AG08396 (cell line): ENCODE results near the gene TSC22D3.
"Not testable (repeated sequence)": the region's sequence is repeated elsewhere in the genome, so short reads cannot be mapped to it uniquely, and the experiment has no call there.

Source experiments
- DNase-seq: peaks from one replicate; pipeline ENCODE4 v3.0.0; 2012; ENCODE audit warnings: low spot score, mixed read lengths

The TSC22D3 gene

DNA sequence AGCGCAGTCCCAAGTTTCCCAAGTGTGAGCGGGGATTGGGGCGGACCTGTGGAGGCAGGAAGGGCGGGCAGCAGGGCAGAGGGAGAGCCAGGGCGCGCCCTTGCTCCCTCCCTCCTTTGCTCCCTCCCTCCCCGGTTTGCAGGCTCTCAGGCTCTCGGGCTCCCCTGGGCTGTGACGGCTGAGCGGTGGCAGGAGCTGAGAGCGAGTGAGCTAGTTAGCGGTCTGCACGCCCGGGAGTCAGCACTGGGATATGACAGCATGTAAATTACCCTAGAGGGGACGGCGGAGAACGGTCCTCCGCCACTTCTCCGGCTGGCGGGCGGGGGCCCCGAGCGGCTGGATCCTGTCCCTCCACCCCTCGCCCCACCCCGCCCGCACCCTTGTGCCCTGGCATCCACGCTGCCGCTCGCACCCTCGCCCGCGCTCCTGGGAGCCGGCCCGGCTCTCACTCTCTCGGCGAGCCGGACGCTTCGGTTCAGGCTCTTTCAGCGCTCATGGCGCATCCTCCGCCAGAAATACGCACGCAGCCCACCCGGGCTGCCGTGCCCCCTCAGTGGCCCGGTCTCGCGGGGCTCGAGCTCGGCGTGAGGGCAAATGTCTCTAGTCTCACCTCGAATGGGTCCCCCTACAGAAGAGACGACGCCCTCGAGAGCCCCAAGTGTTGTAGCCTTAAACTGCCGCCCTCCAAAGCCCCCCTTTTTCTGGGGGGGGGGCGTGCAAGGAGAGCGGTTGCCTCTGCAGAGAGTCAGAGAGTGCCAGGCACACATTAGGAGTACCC lies at the start of gene TSC22D3:
TSS of gene TSC22D3 (minus strand) at position 54 of the 778 bp plus-strand sequence. CDS start 368 bp downstream, outside the sequence.
- DNase-seq: peak; percentile 73

- peak; percentile 49 for DNase-seq
Observed at GRCh38 chrX:107823456-107823855, 47.9 kb upstream of the TSC22D3 start.

DNA sequence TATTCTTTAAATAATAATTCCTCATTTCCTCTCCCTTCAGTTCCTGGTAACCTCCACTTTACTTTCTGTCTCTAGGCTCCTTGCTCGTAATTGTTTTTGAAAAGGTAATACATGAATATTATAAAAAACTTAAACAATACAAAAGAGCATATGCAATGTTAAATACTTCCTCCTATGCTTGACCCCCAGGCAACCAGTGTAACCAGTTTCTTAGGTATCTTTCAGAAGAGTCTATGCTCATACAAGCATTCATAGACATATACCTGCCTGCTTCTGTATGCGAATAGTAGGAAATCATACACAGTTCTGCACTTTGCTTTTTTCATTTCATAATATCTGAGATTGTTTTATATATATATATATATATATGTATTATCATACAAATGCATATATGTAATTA lies 47.5 kb upstream of the TSC22D3 start:
- no peak for DNase-seq

DNA sequence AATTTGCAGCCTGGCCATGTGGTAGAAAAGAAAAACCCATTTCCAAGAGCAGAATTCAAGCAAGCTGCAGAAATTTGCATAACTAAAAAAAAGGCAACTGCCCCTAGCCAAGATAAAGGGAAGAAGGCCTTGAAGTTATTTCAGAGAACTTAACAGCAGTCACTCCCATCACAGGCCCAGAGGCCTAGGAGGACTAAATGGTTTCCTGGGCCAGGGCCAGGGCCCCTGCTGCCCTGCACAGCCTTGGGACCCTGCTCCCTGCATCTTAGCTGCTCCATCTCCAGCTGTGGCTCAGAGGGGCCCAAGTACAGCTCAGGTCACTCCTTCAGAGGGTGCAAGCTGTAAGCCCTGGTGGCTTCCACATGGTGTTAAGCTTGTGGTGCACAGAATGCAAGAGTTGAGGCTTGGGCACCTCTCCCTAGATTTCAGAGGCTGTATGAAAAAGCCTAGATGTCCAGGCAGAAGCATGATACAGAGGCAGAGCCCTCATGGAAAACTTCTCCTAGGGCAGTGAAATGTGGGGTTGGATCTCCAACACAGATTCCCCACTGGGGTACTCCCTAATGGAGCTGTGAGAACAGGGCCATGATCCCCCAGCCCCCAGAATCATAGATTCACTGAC lies 43.4 kb upstream of the TSC22D3 start:
- DNase-seq: no peak

DNA sequence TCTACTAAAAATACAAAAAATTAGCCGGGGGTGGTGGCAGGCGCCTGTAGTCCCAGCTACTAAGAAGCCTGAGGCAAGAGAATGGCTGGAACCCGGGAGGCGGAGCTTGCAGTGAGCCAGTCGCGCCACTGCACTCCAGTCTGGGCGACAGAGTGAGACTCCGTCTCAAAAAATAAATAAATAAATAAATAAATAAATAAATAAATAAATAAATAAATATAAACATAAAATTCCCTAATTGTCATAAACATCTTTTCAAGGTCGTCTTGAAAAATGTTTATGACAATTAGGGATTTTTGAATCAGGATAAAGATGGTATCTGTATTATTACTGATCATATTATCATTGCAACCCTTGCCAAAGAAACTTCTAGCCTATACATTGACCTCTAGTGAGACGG lies 34.5 kb upstream of the TSC22D3 start:
- not testable (repeated sequence) for DNase-seq

GRCh38 chrX:107805179-107805578 lies 29.6 kb upstream of the TSC22D3 start:
- DNase-seq: no peak

DNA sequence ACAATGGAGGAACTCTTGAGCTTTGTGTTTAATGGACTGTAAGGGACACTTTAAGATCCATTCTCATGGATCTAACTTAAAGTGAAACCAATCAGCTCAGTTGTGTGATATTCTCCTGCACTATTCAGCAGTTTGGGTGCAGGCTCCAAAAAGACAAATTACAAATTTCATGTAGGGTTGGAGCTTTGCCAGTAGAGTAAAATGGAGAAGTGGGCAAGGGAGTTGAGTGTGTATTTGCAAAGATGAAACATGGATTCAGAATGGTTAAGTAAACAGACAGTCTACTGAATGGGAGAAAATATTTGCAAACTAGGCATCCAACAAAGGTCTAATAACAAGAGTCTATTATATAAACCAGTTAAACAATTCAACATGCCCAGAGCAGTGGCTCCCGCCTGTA lies 28.8 kb upstream of the TSC22D3 start:
- no peak for DNase-seq

DNA sequence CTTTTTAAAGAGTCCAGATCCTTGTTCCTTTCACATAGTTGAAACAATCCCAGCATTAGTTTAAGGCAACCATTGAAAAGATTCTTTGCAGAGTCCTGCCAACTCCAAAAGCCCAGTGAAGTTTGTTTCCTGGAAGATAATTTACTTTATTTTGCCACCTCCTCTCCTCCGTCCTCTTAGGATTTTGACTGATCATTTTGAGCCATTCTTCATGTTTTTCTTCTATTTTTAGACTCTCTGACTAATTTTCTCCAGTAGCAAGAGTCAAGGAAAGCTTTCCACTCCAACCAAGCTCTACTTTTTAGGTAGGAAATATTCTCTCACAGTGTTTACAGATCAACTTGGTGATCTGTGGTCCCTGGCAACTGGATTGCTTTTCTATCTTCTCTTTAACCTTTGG lies 12.2 kb upstream of the TSC22D3 start:
- DNase-seq: no peak

- no peak for DNase-seq
Observed at GRCh38 chrX:107780525-107780924, 4.9 kb upstream of the TSC22D3 start.

DNA sequence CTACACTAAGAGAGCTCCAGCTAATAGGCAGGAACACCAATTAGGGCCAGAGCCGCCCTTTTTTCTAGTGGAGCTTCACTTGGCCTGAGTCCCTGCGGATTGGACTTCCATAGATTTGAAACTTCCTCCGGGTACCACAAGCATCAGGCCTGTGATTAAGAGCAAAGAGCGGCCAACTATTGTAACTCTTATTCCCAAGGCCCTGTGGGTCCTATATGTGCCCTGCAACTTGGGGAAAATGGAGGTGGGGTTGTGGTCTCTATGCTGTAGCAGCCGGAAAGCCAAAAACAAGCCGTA lies 1.9 kb upstream of the TSC22D3 start, which contains the start of gene NCBP2L:
TSS of gene NCBP2L (plus strand) at position 198 of the 297 bp plus-strand sequence. CDS start 16,488 bp downstream, outside the sequence.
- no peak for DNase-seq

DNA sequence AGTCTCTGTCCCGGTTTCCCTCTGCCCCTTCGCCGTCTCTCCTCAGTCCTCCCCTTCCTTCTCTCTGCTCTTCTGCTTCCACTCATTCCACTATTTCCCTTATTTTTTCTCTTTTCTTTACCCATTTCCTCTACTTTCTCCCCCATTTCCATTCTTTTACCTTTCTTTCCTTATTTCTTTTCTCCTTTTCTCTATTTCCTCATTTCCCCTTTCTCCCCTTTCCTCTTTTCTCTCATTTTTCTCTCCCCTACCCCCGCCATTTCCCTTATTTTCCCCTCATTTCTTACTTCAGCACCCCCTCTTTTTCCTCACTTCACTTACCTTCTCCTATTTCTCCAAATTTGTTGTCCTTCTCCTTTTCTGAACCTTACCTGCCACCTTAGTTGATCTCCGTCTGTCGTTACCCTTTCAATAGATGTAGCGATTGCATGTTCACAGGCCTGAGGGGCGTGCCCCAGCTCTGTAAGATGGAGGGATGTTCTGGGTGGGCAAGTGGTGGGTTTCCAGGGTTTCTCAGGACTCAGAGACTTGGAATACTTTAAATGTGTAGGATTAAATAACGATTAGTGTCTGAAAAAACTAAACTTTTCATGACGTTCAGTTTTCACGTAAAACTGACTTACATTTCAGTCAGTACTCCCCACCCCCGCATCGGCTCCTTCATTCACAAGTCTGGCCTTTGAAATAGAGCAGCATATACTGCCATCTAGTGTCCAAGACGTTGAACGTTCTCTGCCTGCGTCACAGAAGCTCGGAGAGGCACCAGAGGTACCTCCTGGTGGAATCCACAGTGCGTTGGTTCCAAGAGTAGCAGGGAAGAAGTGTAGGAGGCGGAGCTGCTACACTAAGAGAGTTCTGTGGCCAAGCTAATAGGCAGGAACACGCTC lies 1.3 kb upstream of the TSC22D3 start:
- DNase-seq: peak; percentile 86

- DNase-seq: no peak
Observed at GRCh38 chrX:107775000-107775733, 420 bp downstream of the TSC22D3 start.

DNA sequence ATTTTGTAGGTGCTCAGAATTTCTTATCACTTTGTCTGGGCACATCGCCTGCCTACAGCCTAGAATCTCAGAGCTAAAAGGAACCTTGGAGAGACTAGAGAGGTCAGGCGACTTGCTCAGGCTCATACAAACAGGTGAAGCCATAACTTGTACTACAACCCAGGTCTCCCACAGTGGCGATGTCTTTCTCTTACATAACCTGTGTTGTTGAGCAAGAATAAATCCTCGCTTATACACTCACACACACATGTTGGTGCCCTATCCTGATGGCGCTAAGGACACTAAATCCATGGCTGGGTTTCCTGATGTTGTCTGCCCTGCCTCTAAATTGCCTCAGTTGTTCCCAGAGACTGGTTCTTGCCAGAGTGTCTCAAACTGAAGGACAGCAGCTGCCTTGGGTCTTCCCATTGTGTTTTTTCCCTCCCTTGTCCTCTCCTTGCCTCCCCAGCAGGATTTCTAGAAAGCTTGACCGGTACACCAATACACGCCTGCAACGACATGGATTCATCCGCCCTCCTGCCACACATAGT lies 1.6 kb downstream of the TSC22D3 start:
- no peak for DNase-seq

- DNase-seq: no peak
Observed at GRCh38 chrX:107773206-107773605, 2.4 kb downstream of the TSC22D3 start.

DNA sequence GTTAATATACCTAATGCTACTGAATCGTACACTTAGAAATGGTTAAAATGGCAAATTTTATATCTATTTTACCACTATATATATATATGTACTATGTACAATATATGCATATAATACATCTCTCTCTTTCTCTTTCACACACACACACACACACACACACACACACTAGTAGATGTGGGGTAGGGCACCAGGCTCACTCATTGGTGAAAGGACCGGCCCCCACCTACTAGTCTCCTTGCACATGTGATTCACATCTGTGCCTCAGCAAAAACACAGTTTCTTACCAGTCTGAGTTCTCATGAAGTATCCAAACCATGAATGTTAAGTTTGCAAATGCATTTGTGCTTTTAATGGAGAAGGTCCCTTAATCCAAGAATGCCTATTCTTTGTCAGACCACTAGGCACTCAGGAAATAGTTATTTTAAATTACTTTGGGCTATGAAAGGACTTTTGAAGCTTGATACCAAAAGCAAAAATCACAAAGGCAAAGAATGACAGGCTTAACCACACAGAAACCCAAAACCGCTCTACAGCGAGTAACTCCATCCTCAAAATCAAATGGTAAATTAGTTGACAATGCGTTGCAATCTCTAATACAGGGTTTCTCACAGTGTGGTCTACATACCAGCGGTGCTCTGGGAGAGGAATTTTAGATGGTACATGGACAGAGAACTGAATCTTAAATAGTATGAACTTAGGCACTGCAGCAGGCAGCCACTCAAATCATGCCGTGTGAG lies 5.8 kb downstream of the TSC22D3 start:
- no peak for DNase-seq

DNA sequence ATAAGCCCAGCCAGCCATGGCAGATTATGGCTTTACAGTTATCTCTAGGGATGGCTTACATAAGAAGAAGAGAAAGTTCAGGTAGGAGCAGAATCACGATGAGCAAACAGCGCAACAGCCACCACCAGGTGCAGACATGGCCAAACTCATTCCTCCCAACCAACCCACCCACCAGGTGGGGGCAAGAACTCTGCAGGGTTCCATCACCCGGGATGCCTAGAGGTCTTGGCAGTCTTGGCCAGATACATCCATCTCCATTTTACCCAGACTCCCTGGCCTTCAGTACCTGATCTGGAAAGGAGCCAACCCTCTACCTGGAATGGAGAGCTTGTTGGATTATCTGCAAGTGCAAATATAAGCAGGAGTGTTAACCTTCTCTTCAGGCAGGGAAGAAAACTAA lies 7.5 kb downstream of the TSC22D3 start:
- no peak for DNase-seq

DNA sequence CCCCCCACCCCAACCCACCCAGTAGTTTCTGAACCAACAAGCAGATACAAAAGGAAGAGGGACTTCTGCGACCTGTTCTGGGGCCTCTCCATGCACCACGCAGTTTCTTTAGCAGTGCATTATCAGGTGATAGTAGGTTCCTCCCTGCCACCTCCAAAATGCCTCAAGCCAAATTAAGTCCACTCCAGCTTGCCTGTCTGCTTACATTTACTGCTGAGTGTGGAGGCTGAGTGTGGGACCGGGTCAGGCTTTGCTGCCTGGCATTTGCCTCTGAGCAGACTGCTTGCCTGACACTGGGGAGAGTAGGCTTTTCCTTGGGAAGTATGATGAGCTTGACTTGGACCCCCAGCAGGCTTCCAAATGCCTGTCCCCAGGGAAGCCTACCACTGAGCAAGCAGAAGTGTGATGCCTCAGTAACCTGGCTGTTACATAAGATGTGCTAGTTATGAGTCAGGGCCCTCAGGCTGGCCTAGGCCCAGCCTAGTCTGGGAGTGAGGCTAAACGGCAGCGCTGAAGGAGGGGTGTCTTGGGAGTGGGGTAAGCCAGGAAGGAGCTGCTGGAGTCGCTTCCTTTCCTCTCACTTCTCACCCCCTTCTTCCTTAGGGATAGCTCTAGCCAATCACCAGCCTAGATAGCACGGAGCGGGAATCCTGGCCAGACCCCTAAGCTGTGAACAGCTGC lies 9.0 kb downstream of the TSC22D3 start:
- DNase-seq: peak; percentile 26

- no peak for DNase-seq
Observed at GRCh38 chrX:107764845-107765608, 10.6 kb downstream of the TSC22D3 start.

DNA sequence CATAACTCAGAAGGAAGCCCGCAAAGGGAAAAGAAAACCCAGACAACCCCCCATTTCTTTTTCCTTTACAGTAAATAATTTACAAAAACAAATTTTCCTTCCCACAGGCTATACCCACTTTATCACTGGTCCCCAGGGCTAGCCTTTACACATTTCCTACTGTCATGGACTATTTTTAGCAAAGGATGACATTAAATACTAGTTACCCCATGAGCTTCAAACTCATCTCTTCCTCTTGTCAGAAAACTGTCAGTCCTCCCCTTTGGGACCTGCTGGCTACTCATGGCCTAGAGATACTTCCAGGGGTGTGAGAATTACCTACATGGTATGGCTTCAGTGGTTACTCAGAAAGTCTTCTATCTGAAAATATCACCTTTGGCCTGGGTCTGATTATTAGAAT lies 11.9 kb downstream of the TSC22D3 start:
- DNase-seq: no peak
